Upper lobe of right lung (tissue), 1 donor: ENCODE measurements around the gene NFASC. TPM values are rescaled to one million over a fixed set of nuclear protein-coding genes. Genes with fewer than 3 reads are reported as not detected.
A peak's percentile ranks its signal among the peaks of the same experiment; 100 is the strongest.

Experiments used
- ATAC-seq: fragments of 200-7000 bp; cut with Tn5 transposase; one replicate; pipeline ENCODE4 v1.9.1; 2020; ENCODE audit warnings: mild to moderate bottlenecking, moderate library complexity
- DNase-seq: peaks from one replicate; pipeline ENCODE4 v3.0.0-alpha.2; 2020
- H3K27ac ChIP-seq: fragments of 200-600 bp; one replicate; pipeline ENCODE4 v1.8.0; 2022
- H3K27me3 ChIP-seq: fragments of 200-600 bp; one replicate; pipeline ENCODE4 v1.8.0; 2022; ENCODE audit warnings: mild to moderate bottlenecking
- H3K36me3 ChIP-seq: fragments of 200-600 bp; one replicate; pipeline ENCODE4 v1.8.0; 2022
- H3K4me1 ChIP-seq: fragments of 200-600 bp; one replicate; pipeline ENCODE4 v1.8.0; 2022
- H3K4me3 ChIP-seq: fragments of 200-600 bp; one replicate; pipeline ENCODE4 v1.8.0; 2022; ENCODE audit warnings: mild to moderate bottlenecking
- H3K9me3 ChIP-seq: fragments of 200-600 bp; one replicate; pipeline ENCODE4 v1.8.0; 2022
- CTCF ChIP-seq: fragments of 200-600 bp; IDR thresholded peaks from one replicate; pipeline ENCODE4 v1.8.0; 2022; ENCODE audit warnings: antibody characterized with exemption
- intact Hi-C: fragments of 100-400 bp; cut with DNase I; formaldehyde crosslinking; loops from one replicate; pipeline ENCODE4 v1.11.0; 2022
- total RNA-seq: library from RNA; stranded (reverse); fragmentation: NEBNext Ultra II Directional; extraction: Animal tissue kit (Norgen Biotek cat#: 25700); gene quantifications from one replicate; pipeline ENCODE4 v1.2.1, GENCODE V29; 2021
- donor health status: DM: no; HTN: yes; CAD: no; lungs with severe emphysema.

The NFASC gene
- total RNA-seq, 1 donor from 2014 or later: 24.1 TPM

GRCh38 chr1:204989266-204990058, 118.8 kb downstream of the NFASC start:
- Histone ChIP-seq H3K4me3 (no peak overlapping the region), H3K9me3 (no peaks in the 10 kb centered on the region), H3K4me1 (no peaks in the 10 kb centered on the region), H3K27me3 (peaks cover 5% of the 10 kb centered on the region), H3K36me3 (no peaks in the 10 kb centered on the region), H3K27ac (no peak overlapping the region)
- intact Hi-C loops: no loop called here
- TF ChIP-seq CTCF: peak; percentile 83
- ATAC-seq (peak; percentile 87), DNase-seq (peak; percentile 75)

GRCh38 chr1:204990059-204990664, 119.5 kb downstream of the NFASC start:
- ATAC-seq: no peak
- Histone ChIP-seq H3K36me3 (no peaks in the 10 kb centered on the region), H3K27ac (no peak overlapping the region), H3K27me3 (peaks cover 5% of the 10 kb centered on the region), H3K4me3 (no peak overlapping the region), H3K9me3 (no peaks in the 10 kb centered on the region), H3K4me1 (no peaks in the 10 kb centered on the region)
- no peak for TF ChIP-seq CTCF
- DNase-seq: no peak
- intact Hi-C loops: no loop called here

GRCh38 chr1:204990721-204991341, 120.2 kb downstream of the NFASC start:
- Histone ChIP-seq H3K36me3 (no peaks in the 10 kb centered on the region), H3K9me3 (no peaks in the 10 kb centered on the region), H3K4me3 (no peak overlapping the region), H3K27me3 (peaks cover 5% of the 10 kb centered on the region), H3K4me1 (no peaks in the 10 kb centered on the region), H3K27ac (no peak overlapping the region)
- intact Hi-C loops: no loop called here
- no peak for TF ChIP-seq CTCF
- DNase-seq: no peak
- ATAC-seq: no peak

- H3K27ac ChIP-seq: no peak overlapping the region
- TF ChIP-seq CTCF: no peak
These were observed 120.7 kb downstream of the NFASC start for GRCh38 chr1:204991342-204991844.

GRCh38 chr1:204992201-204992997, 121.7 kb downstream of the NFASC start:
- intact Hi-C loops: no loop called here
- Histone ChIP-seq H3K9me3 (no peaks in the 10 kb centered on the region), H3K36me3 (no peaks in the 10 kb centered on the region), H3K4me3 (no peak overlapping the region), H3K4me1 (no peaks in the 10 kb centered on the region), H3K27me3 (peaks cover 5% of the 10 kb centered on the region), H3K27ac (no peak overlapping the region)
- TF ChIP-seq CTCF: no peak
- ATAC-seq: peak; percentile 56
- DNase-seq: peak; percentile 71

More at GRCh38 chr1:204991342-204991844, 120.7 kb downstream of the NFASC start:
- Histone ChIP-seq H3K36me3 (no peaks in the 10 kb centered on the region), H3K9me3 (no peaks in the 10 kb centered on the region), H3K27me3 (peaks cover 5% of the 10 kb centered on the region), H3K4me1 (no peaks in the 10 kb centered on the region), H3K4me3 (no peak overlapping the region)
- DNase-seq (no peak), ATAC-seq (peak; percentile 7)
- intact Hi-C loops: no loop called here
